Adrenal gland (tissue), 5 donors: ENCODE data around the gene DCTN1.

Source experiments
- POLR2A ChIP-seq, 2 donors: fragments of 450-650 bp; IDR thresholded peaks; one replicate each; pipeline ENCODE4 v1.6.1; 2017; ENCODE audit warnings: antibody characterized with exemption in 2 of 2, mild to moderate bottlenecking in 2 of 2, moderate library complexity in 1 of 2
- TF ChIP-seq, protein P1 (sequence below), 6 experiments: fragments of 450-650 bp in 4 of 6; fragments of 200-600 bp in 2 of 6; sonication (generic) in 1 of 6; IDR thresholded peaks; 1 replicate in 5 of 6; 2 replicates in 1 of 6; pipeline versions ENCODE4 v1.5.1 to v1.8.0; 2016 to 2021; ENCODE audit warnings: antibody characterized with exemption in 6 of 6, mild to moderate bottlenecking in 2 of 6, moderate library complexity in 1 of 6
- donor health status: DM: no; HTN: no; CAD: no.

DNA sequence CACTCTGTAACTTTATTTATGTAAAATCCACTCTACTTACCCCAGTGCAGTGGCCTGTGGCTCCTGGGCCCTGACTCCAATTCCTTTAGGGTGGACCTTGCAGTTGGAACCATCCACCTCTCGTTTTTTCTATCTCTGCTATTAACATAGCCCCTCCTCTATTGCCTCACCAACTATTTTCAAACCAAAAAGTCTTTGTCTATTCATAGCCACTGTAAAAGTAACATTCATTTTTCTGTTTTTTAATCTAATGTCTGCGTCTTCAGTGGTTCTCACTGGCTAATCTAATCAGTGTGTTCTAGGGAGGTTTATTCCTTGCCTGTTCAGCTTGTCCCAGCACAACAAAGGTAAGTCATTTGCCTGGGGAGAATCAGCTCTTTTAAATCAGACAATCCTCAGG, 36.8 kb downstream of the DCTN1 start, which contains the start of gene SLC4A5:
- TF ChIP-seq, protein P1, sequence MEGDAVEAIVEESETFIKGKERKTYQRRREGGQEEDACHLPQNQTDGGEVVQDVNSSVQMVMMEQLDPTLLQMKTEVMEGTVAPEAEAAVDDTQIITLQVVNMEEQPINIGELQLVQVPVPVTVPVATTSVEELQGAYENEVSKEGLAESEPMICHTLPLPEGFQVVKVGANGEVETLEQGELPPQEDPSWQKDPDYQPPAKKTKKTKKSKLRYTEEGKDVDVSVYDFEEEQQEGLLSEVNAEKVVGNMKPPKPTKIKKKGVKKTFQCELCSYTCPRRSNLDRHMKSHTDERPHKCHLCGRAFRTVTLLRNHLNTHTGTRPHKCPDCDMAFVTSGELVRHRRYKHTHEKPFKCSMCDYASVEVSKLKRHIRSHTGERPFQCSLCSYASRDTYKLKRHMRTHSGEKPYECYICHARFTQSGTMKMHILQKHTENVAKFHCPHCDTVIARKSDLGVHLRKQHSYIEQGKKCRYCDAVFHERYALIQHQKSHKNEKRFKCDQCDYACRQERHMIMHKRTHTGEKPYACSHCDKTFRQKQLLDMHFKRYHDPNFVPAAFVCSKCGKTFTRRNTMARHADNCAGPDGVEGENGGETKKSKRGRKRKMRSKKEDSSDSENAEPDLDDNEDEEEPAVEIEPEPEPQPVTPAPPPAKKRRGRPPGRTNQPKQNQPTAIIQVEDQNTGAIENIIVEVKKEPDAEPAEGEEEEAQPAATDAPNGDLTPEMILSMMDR (IDR thresholded peaks at IDR 0.05) = no peak
- TF ChIP-seq POLR2A (IDR thresholded peaks at IDR 0.05) = no peak
